DMS53 treated with DMSO at 0.1 percent for 48 hours (cell line): ENCODE data around the gene RPL18.
A peak's percentile ranks its signal among the peaks of the same experiment; 100 is the strongest.
"Not testable (repeated sequence)": the region's sequence is repeated elsewhere in the genome, so short reads cannot be mapped to it uniquely, and the experiment has no call there.

Experiments
- DNase-seq: peaks from one replicate; lab custom pipeline; 2025; ENCODE audit not compliant: unreplicated experiment; lab: John Stamatoyannopoulos, UW

The RPL18 gene

GRCh38 chr19:48588670-48589401, 30.1 kb downstream of the RPL18 start:
- DNase-seq, result peak; percentile 77

- no peak for DNase-seq
Observed at GRCh38 chr19:48587387-48587786, 31.6 kb downstream of the RPL18 start.

GRCh38 chr19:48582168-48582567, 36.8 kb downstream of the RPL18 start:
- no peak for DNase-seq

- no peak for DNase-seq
Observed at GRCh38 chr19:48578891-48579290, 40.1 kb downstream of the RPL18 start.

- not testable (repeated sequence) for DNase-seq
Observed at GRCh38 chr19:48577908-48578307, 41.1 kb downstream of the RPL18 start.

- DNase-seq, result no peak
Observed at GRCh38 chr19:48575931-48576622, 42.9 kb downstream of the RPL18 start.

- no peak for DNase-seq
Observed at GRCh38 chr19:48573163-48573505, 45.8 kb downstream of the RPL18 start.

GRCh38 chr19:48571378-48572162, 47.4 kb downstream of the RPL18 start:
- peak; percentile 83 for DNase-seq

- DNase-seq, result no peak
Observed at GRCh38 chr19:48569814-48570213, 49.2 kb downstream of the RPL18 start.

GRCh38 chr19:48568345-48568886, 50.6 kb downstream of the RPL18 start:
- DNase-seq, result peak; percentile 89
